GM20431 (cell line): Measurements from ENCODE around the gene CAMK2G.
"Not testable (repeated sequence)": the region's sequence is repeated elsewhere in the genome, so short reads cannot be mapped to it uniquely, and the experiment has no call there.

Source experiments
- in situ Hi-C: fragments of 300-500 bp; cut with MseI, MboI; formaldehyde crosslinking; loops from one replicate; pipeline ENCODE4 v1.15.0; 2020; ENCODE audit warnings: low sequenced_read_pairs; ENCODE audit not compliant: unreplicated experiment

CAMK2G gene

DNA sequence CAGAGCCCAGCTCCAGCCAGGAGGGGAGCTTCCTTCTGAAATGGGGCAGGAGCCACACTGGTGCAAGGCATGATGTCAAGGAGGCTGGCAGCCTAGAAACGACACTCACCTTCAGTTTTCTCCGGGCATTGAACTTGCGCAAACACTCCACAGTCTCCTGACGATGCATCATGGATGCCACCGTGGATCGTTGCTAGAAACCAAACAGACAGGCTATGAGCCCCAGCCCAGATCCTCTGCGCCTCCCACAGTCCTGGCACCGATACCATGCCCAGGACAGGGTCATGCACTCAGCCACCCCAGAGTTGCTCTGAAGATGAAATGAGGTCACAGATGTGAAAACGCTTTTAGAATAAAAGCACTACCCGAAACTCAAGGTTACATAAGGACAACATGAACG, 32.0 kb downstream of the CAMK2G start:
- in situ Hi-C loops = no loop called here

GRCh38 chr10:73841526-73842285, 32.6 kb downstream of the CAMK2G start:
- in situ Hi-C loops = no loop called here

DNA sequence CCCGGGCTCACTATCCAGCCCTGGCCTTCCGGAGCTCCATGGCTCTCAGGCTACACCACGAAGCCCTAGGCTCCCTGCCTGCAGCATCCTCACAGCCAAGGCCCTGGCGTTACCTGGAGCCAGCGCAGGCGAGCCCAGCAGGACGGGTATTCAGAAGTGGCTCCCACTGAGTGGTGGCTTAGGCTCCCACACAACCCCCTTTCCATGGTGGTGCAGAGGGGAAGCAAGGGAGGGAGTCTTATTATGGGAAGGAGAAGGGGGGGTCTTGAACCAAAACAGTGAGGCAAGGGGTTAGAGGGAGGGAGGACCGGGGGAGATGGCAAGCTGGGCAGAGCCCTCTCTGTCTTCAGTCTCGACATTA, 33.3 kb downstream of the CAMK2G start:
- in situ Hi-C loops = no loop called here

DNA sequence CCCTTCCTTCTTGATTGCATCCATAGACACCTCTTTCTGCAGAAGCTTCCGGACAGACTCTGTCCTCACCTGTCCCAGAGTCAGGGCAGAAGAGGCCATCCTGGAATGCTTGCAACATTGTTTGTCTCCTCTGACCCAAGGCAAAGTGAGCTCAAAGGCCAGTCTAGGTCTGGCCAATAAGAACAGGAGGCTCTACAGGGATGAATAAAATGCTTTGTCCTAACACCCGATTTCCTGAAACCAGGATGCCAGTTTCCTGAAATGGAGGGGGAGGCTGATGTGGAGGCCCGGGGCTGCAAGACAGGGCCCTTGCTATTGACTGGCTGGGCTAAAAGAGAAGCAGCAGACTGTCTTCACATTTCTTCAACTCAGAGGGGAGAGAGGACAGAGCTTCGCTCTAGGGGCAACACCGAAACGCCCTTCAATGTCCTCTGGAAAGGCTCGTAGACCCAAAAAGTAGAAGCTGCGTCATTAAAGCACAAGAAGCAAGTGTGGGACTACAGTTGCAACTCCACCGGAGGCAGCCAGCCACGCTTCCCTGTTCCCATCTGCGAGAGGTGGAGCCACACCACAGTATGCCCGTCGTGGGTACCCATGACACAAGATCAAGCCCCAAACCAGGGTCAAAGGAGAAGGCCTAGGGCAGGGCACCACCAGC, 33.8 kb downstream of the CAMK2G start:
- in situ Hi-C loops = no loop called here

DNA sequence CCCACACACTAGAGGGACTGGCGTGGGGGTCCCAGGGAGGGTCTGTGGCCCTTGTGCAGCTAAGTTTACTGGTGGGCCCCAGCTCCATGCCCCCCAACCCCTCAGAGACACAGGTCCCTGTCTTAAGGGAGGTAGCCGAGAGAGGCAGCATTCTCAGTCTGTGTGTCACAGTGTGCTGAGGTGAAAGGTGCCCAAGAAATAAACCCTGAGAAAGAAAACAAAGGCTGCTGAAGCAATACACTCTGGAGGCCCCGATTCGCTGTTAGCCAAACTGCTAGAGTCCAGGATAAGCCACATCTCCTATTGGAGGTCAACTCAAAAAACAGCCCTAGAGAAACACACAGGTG, 34.3 kb downstream of the CAMK2G start:
- in situ Hi-C loops = no loop called here

DNA sequence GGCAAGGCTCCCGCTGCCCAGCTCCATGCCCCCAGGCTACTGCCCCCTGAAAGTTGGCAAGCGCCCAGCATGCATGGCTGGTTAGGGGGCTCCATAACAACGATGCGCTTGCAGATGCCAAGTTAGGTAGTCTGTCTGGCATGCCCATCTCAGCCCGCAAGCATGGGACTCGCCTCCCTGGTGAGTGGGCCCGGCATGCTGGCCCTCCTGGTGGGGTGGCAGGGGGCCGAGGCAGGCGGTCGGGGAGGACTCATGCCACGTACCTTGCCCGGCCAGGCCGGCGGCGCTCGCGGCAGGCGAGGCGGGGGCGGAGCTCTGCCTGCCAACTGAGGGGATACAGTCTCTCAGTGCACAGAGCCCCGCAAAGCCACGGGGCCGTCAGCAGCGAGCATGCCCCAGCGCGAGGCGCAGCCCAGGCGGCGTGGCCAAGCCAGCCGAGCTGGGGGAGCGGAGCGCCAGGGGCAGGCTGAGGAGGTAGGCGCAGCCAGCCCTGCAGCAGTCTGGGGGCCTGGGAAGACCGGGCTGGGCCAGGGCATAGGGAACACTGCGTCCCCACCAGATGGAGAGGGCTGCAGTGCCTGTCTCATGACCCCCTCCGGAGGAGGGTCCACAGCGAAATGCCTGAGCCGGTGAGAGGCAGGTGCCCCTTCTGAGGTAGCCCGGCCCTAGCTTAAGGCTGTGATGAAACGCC, 34.9 kb downstream of the CAMK2G start:
- in situ Hi-C loops = no loop called here

- in situ Hi-C loops = no loop called here
These were observed 35.5 kb downstream of the CAMK2G start for GRCh38 chr10:73838827-73839226.

DNA sequence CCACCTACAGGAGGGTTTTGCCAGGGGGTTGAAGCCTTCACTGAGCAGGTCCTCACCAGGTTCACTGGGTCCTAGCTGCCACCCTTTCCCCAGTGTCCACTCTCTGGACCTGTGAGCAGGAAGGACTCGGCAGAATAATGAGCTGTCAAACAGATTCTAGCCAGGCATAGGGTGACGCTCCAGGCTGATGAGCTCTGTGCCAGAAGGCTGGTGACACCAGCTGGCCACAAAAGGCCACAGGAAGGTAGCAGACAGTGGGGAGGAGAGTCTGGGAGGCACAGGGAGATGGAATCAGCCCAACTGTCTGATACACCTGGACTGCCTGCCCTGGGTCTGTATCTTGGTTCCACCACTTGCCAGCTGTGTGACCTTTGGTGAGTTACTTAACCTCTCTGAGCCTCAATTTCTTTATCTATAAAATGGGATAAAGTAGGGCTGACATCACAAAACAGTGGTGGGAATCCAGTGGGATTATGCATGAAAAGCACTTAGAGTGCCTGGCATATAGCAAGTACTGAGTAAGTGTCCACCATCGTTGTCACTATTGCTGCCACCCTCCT, 36.3 kb downstream of the CAMK2G start:
- in situ Hi-C loops = no loop called here

GRCh38 chr10:73837072-73837471, 37.3 kb downstream of the CAMK2G start:
- in situ Hi-C loops = no loop called here

GRCh38 chr10:73836427-73836980, 37.9 kb downstream of the CAMK2G start:
- in situ Hi-C loops = no loop called here

GRCh38 chr10:73829090-73829489, 45.3 kb downstream of the CAMK2G start:
- in situ Hi-C loops = not testable (repeated sequence)

GRCh38 chr10:73828161-73828560, 46.2 kb downstream of the CAMK2G start:
- in situ Hi-C loops = no loop called here

DNA sequence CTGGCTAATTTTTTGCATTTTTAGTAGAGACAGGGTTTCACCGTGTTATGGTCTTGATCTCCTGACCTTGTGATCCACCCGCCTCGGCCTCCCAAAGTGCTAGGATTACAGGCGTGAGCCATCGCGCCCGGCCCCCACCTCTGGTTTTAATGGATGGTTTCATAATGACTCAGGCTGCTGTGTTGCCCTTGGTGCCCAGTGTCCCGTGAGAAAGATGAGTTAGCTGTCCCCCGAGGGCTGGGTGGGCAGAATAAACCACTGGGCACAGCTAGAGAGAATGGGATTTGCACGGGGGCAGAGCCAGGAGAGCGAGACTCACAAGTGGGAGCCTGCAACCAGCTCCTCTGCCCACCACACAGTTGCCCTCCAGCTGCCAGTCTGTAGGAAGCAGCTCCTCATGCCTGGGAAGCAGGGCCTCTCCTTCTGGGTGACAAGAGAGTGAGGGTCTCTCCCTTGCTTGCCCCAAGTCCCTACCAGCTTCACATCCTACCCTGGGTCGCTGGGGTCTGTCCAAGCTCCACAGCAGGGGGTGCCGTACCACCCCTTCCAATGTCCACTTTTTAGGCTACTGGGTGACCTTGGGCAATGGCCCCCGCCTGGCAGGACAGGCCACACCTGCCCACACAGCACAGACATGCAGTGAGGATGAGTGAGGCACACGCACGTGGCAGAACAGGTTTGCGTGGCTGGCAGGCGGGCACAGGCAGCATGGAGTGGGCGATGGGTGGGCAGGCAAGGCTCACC, 46.8 kb downstream of the CAMK2G start:
- in situ Hi-C loops = no loop called here

GRCh38 chr10:73824146-73824725, 50.1 kb downstream of the CAMK2G start:
- in situ Hi-C loops = no loop called here

GRCh38 chr10:73823391-73823790, 51.0 kb downstream of the CAMK2G start:
- in situ Hi-C loops = no loop called here

DNA sequence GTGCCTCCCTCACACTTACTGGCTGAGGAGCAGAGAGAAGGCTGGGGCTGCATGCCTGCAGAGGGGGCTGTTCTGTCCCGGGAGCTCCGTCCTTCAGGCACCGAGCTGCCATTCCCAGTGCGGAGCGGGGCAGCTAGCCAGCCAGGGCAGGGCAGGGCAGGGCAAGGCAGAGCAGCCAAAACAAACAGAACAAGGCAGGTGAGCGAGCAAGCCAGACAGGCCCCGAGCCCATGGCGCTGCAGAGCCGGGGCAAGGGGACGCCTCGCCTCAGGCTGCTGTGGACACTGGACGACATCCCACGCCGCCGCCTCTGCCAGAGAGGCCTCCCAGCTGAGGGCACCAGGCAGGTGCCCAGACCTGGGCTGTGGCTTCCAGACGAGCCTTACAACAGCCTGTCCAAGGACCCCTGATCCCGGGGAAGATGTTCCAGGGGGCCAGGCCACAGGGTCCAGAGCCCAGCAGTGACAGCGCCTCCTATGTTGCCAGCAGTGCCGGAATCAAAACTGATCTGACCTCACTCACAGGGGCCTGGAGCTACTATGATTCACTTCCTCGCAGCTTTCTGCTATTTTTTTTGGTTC, 54.8 kb downstream of the CAMK2G start:
- in situ Hi-C loops = no loop called here

- in situ Hi-C loops = no loop called here
These were observed 55.3 kb downstream of the CAMK2G start for GRCh38 chr10:73819081-73819480.

- in situ Hi-C loops = no loop called here
These were observed 56.0 kb downstream of the CAMK2G start for GRCh38 chr10:73818402-73818801.

- in situ Hi-C loops = no loop called here
These were observed 56.5 kb downstream of the CAMK2G start for GRCh38 chr10:73817826-73818225.
